Kidney glomerular epithelial cell (primary cell): ENCODE results near the gene ATP1B4.
A peak's percentile ranks its signal among the peaks of the same experiment; 100 is the strongest.

Experiments used
- DNase-seq: peaks from one replicate; lab custom pipeline; 2025; lab: John Stamatoyannopoulos, UW

Gene ATP1B4

GRCh38 chrX:120377179-120377578 is 15.3 kb downstream of the ATP1B4 start:
- DNase-seq, result no peak

- DNase-seq, result no peak
Measured at GRCh38 chrX:120377715-120378114, 15.8 kb downstream of the ATP1B4 start.

- no peak for DNase-seq
Measured at GRCh38 chrX:120378570-120378969, 16.7 kb downstream of the ATP1B4 start.

GRCh38 chrX:120379937-120380681 is 18.2 kb downstream of the ATP1B4 start:
- DNase-seq, result no peak

GRCh38 chrX:120380699-120381098 is 18.8 kb downstream of the ATP1B4 start:
- peak; percentile 12 for DNase-seq

GRCh38 chrX:120401301-120401700 is 39.4 kb downstream of the ATP1B4 start:
- no peak for DNase-seq

- DNase-seq, result no peak
Measured at GRCh38 chrX:120402369-120402768, 40.5 kb downstream of the ATP1B4 start.

- DNase-seq, result no peak
Measured at GRCh38 chrX:120406638-120407037, 44.7 kb downstream of the ATP1B4 start.

GRCh38 chrX:120408168-120408567 is 46.3 kb downstream of the ATP1B4 start:
- no peak for DNase-seq

- no peak for DNase-seq
Measured at GRCh38 chrX:120419463-120419862, 57.6 kb downstream of the ATP1B4 start.

GRCh38 chrX:120426599-120426998 is 64.7 kb downstream of the ATP1B4 start:
- no peak for DNase-seq

GRCh38 chrX:120428309-120428708 is 66.4 kb downstream of the ATP1B4 start:
- DNase-seq, result no peak

- no peak for DNase-seq
Measured at GRCh38 chrX:120429776-120430540, 68.1 kb downstream of the ATP1B4 start.
